GM12878 (cell line): ENCODE measurements around the gene IRS1. TPM values are rescaled to one million over a fixed set of nuclear protein-coding genes. Genes with fewer than 3 reads are reported as not detected.

Source experiments
- ATAC-seq: fragments of 200-7000 bp; cut with Tn5 transposase; 3 replicates; pipeline ENCODE4 v1.9.1; 2020; ENCODE audit warnings: mild to moderate bottlenecking, moderate library complexity
- BruUV-seq: library from RNA; stranded (reverse); fragments of 400-500 nt; replicated peaks from 2 replicates; lab custom pipeline; 2021; lab: Mats Ljungman, UMichigan
- CTCF ChIA-PET: fragments of 300-600 bp; sonication (Branson Sonifier 250); formaldehyde crosslinking; extraction: SDS; loops from one replicate; lab custom pipeline; 2021; ENCODE audit warnings: inconsistent platforms; lab: Yijun Ruan, JAX
- POLR2A ChIA-PET: fragments of 350-600 bp; formaldehyde crosslinking; extraction: SDS; loops from one replicate; lab custom pipeline; 2021; ENCODE audit warnings: inconsistent platforms; lab: Charles Lee
- RAD21 ChIA-PET: fragments of 300-600 bp; sonication (Branson Sonifier 250); formaldehyde crosslinking; loops from one replicate; lab custom pipeline; 2023; ENCODE audit warnings: antibody characterized with exemption; ENCODE audit not compliant: unreplicated experiment; lab: Charles Lee
- SMC1A ChIA-PET: fragments of 300-600 bp; sonication (Branson Sonifier 250); formaldehyde crosslinking; loops from one replicate; lab custom pipeline; 2023; ENCODE audit not compliant: unreplicated experiment, uncharacterized antibody; lab: Charles Lee
- DNase-seq: peaks from one replicate; pipeline ENCODE4 v3.0.0-alpha.2; 2011; ENCODE audit warnings: low read depth, low spot score
- FAIRE-seq: peaks from 3 replicates; lab custom pipeline; 2011; peaks lifted over from hg19 to GRCh38; lab: Jason Lieb, UNC
- H2AFZ ChIP-seq: 2 replicates; pipeline ENCODE4 v1.6.0; 2011; ENCODE audit warnings: low read depth, low read length, control low read depth; ENCODE audit not compliant: control insufficient read depth
- H3K27ac ChIP-seq: 2 replicates; pipeline ENCODE4 v1.5.1; 2011; ENCODE audit warnings: control low read depth; ENCODE audit not compliant: control insufficient read depth, insufficient read depth
- H3K27me3 ChIP-seq, 2 experiments: replicated peaks in 1 of 2; 2 replicates each; pipeline versions ENCODE4 v1.6.0 to v1.6.1; 2011; ENCODE audit warnings: low read length in 1 of 2; ENCODE audit not compliant: control insufficient read depth in 2 of 2, insufficient read depth in 2 of 2
- H3K36me3 ChIP-seq, 2 experiments: 2 replicates each; pipeline ENCODE4 v1.5.1; 2011; ENCODE audit warnings: low read length in 1 of 2; ENCODE audit not compliant: control insufficient read depth in 2 of 2, insufficient read depth in 2 of 2
- H3K4me1 ChIP-seq: 2 replicates; pipeline ENCODE4 v1.6.1; 2011; ENCODE audit warnings: mild to moderate bottlenecking, low read length, moderate library complexity, mixed read lengths; ENCODE audit not compliant: control insufficient read depth, insufficient read depth
- H3K4me2 ChIP-seq: 2 replicates; pipeline ENCODE4 v1.6.0; 2011; ENCODE audit warnings: control low read depth; ENCODE audit not compliant: control insufficient read depth, insufficient read depth
- H3K4me3 ChIP-seq: fragments of 200-600 bp; sonication (generic); 2 replicates; pipeline ENCODE4 v1.5.1; 2016
- H3K79me2 ChIP-seq: 2 replicates; pipeline ENCODE4 v1.6.0; 2011; ENCODE audit warnings: low read length; ENCODE audit not compliant: control insufficient read depth, insufficient read depth
- H3K9ac ChIP-seq: 2 replicates; pipeline ENCODE4 v1.8.0; 2011; ENCODE audit warnings: low read length, control low read depth, mixed read lengths; ENCODE audit not compliant: control insufficient read depth, insufficient read depth
- H3K9me3 ChIP-seq: replicated peaks from 3 replicates; pipeline ENCODE4 v1.5.1; 2011; ENCODE audit warnings: mild to moderate bottlenecking, low read length; ENCODE audit not compliant: control insufficient read depth, insufficient read depth
- H4K20me1 ChIP-seq: 2 replicates; pipeline ENCODE4 v1.6.0; 2011; ENCODE audit not compliant: control insufficient read depth, insufficient read depth
- ASH2L ChIP-seq: fragments of 300-600, 200-600 bp; sonication (generic); IDR thresholded peaks from 2 replicates; pipeline ENCODE4 v1.6.1; 2017; ENCODE audit warnings: low read depth, mild to moderate bottlenecking, borderline replicate concordance
- ATF3 ChIP-seq: IDR thresholded peaks from 2 replicates; pipeline ENCODE4 v1.6.1; 2011; ENCODE audit warnings: low read depth, mild to moderate bottlenecking, low read length, moderate library complexity, borderline replicate concordance; ENCODE audit errors: extremely low read depth
- BACH1 ChIP-seq: fragments of 450-650 bp; IDR thresholded peaks from 2 replicates; pipeline ENCODE4 v1.6.1; 2017; ENCODE audit warnings: mild to moderate bottlenecking, borderline replicate concordance
- BHLHE40 ChIP-seq, 2 experiments: fragments of 450-650 bp in 1 of 2; IDR thresholded peaks; 2 replicates each; pipeline ENCODE4 v1.6.1; 2011 to 2017; ENCODE audit warnings: low read depth in 2 of 2, borderline replicate concordance in 1 of 2, improper control_type of control experiment in 1 of 2, low read length in 1 of 2, mild to moderate bottlenecking in 1 of 2
- ETV6 ChIP-seq, 2 experiments: fragments of 450-650 bp in 1 of 2; IDR thresholded peaks in 1 of 2; conservative IDR thresholded peaks in 1 of 2; 2 replicates each; pipeline ENCODE4 v1.6.1; 2014; ENCODE audit warnings: antibody characterized with exemption in 1 of 2, borderline replicate concordance in 1 of 2, low read depth in 1 of 2, mild to moderate bottlenecking in 1 of 2, moderate library complexity in 1 of 2
- FOS ChIP-seq: IDR thresholded peaks from 3 replicates; pipeline ENCODE4 v1.6.1; 2011; ENCODE audit warnings: borderline replicate concordance; ENCODE audit not compliant: insufficient read length; ENCODE audit errors: extremely low read depth
- SMAD1 ChIP-seq: fragments of 450-650 bp; IDR thresholded peaks from 2 replicates; pipeline ENCODE4 v1.6.1; 2018; ENCODE audit warnings: mild to moderate bottlenecking, low read depth; ENCODE audit not compliant: partially characterized antibody
- SPI1 ChIP-seq: IDR thresholded peaks from 2 replicates; pipeline ENCODE4 v1.6.1; 2011; ENCODE audit warnings: low read depth, mild to moderate bottlenecking, low read length, moderate library complexity, borderline replicate concordance; ENCODE audit not compliant: insufficient read depth
- SUZ12 ChIP-seq: fragments of 200-600 bp; sonication (generic); IDR thresholded peaks from one replicate; pipeline ENCODE4 v1.6.1; 2018; ENCODE audit warnings: antibody characterized with exemption, mild to moderate bottlenecking; ENCODE audit not compliant: unreplicated experiment
- YBX1 ChIP-seq: fragments of 450-650 bp; IDR thresholded peaks from 2 replicates; pipeline ENCODE4 v1.6.1; 2016; ENCODE audit warnings: antibody characterized with exemption
- ZZZ3 ChIP-seq: IDR thresholded peaks from 2 replicates; pipeline ENCODE4 v1.6.1; 2011; ENCODE audit warnings: low read depth; ENCODE audit not compliant: control insufficient read depth, insufficient read length
- WGBS: methylation state at CpG from one replicate; pipeline ENCODE4 v1.1.6; 2016; ENCODE audit warnings: low lambda C conversion rate; ENCODE audit not compliant: insufficient replicate concordance, insufficient coverage; ENCODE audit errors: missing lambda C conversion rate; 5-methylcytosine and 5-hydroxymethylcytosine counted together
- in situ Hi-C: fragments of 300-500 bp; cut with MboI; formaldehyde crosslinking; loops from 9 replicates; pipeline ENCODE4 v1.14.3; 2018; ENCODE audit warnings: mixed read lengths
- intact Hi-C: fragments of 100-400 bp; cut with micrococcal nuclease; formaldehyde crosslinking; loops from one replicate; pipeline ENCODE4 v1.14.2; 2022; ENCODE audit not compliant: unreplicated experiment
- polyA plus RNA-seq, 11 experiments: library from polyadenylated mRNA; depleted of rRNA in 4 of 11; unstranded in 6 of 11; stranded (reverse) in 5 of 11; fragments of >200 nt; fragmentation: Nextera tagmentation in 4 of 11; fragmentation: Illumina TruSeq in 1 of 11; extraction: Ambion mirVana in 4 of 11; extraction: Trizol in 1 of 11; gene quantifications; 1 replicate in 1 of 11; 2 replicates in 10 of 11; pipeline versions ENCODE4 v1.2.1 to v1.2.3, GENCODE V29; 2011 to 2016; ENCODE audit warnings: inconsistent platforms in 2 of 11, missing spikeins in 2 of 11, low read depth in 1 of 11
- total RNA-seq, 4 experiments: library from RNA; depleted of rRNA in 3 of 4; stranded (reverse); fragments of >200 nt in 3 of 4; fragmentation: Illumina TruSeq in 1 of 4; extraction: Trizol in 1 of 4; gene quantifications; 2 replicates each; pipeline versions ENCODE4 v1.2.1 to v1.2.3, GENCODE V29; 2013 to 2021
- TF ChIP-seq, protein P1 (sequence below): fragments of 450-650 bp; conservative IDR thresholded peaks from 2 replicates; pipeline ENCODE4 v1.6.1; 2017; ENCODE audit warnings: mild to moderate bottlenecking, moderate library complexity

The IRS1 gene
- total and polyA plus RNA-seq, 10 of the 15 experiments (the other 5 are each of a cell fraction or from before 2014, with no cell fraction given), result 0.03 to 1.7 (median 0.34) TPM

DNA sequence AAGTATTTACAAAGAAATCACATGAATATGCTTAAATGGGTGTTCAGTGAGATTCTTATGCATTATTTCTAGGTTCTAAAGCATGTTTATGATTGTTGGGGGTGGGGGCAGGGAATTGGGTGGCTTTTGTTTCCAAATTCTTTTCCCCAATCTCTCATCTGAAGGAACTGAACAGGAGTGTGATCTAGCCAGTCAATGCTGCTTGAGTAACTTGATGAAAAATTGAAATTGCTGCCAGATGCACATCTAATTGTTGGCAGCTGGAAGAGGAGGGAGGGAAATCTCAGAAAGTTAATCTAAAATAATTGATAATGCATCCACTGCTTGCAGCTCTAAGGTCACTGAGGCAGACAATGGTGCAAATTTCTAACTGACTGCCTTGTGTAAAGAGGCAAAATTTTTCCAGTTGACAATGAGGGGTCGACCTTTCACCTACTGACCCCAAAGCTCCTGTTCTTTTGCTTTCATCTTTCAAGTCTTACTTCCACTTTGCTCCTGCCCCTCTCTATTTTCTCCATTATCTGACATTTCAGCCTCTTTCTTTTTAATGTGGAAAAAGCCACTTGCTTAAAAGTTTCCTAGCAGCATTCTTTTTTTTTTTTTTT is 53.3 kb downstream of the IRS1 start (continued):
- TF ChIP-seq ZZZ3, result no peak
- TF ChIP-seq, all 136 proteins: peak for 0

DNA sequence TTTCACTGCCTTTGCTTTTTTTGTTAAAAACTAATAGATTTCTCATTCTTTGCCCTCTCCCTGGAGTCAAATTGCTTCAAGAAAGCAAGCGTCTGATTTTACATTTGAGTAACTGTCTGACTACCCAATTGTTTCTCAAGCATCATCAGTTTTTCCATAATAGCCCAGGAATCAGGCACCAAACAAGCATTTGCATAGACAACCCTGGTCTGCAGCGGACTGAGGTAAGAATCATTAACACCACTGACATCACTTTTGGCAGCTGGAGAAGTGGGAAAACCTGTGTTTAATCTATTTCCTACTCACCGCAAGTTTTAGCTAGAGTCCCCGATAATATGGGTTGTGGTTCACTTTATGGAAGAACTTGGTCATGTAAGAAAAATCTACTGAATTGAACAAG is 55.7 kb downstream of the IRS1 start:
- no peak overlapping the region for H3K4me2 ChIP-seq
- TF ChIP-seq BACH1 (no peak), FOS (no peak), ASH2L (no peak), BHLHE40 (IDR thresholded peaks at IDR 0.05; ENCODE audit: borderline replicate concordance in 1 of 2, low read depth in 2 of 2, low read length in 1 of 2) (no peak), SUZ12 (no peak), ETV6 (conservative IDR thresholded peaks at IDR 0.05 in 1 of 2, IDR thresholded peaks at IDR 0.05 in 1 of 2; ENCODE audit: borderline replicate concordance in 1 of 2, low read depth in 1 of 2) (no peak), SMAD1 (no peak), SPI1 (no peak), YBX1 (no peak), ATF3 (no peak)
- TF ChIP-seq, protein P1, sequence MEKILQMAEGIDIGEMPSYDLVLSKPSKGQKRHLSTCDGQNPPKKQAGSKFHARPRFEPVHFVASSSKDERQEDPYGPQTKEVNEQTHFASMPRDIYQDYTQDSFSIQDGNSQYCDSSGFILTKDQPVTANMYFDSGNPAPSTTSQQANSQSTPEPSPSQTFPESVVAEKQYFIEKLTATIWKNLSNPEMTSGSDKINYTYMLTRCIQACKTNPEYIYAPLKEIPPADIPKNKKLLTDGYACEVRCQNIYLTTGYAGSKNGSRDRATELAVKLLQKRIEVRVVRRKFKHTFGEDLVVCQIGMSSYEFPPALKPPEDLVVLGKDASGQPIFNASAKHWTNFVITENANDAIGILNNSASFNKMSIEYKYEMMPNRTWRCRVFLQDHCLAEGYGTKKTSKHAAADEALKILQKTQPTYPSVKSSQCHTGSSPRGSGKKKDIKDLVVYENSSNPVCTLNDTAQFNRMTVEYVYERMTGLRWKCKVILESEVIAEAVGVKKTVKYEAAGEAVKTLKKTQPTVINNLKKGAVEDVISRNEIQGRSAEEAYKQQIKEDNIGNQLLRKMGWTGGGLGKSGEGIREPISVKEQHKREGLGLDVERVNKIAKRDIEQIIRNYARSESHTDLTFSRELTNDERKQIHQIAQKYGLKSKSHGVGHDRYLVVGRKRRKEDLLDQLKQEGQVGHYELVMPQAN, result no peak
- TF ChIP-seq, all 136 proteins: peak for 0
- DNase-seq (no peak), ATAC-seq (no peak), FAIRE-seq (no peak)
- SMC1A ChIA-PET, result no interaction called here
- Histone ChIP-seq H3K9me3 (no peaks in the 10 kb centered on the region), H4K20me1 (no peaks in the 10 kb centered on the region), H3K4me1 (no peaks in the 10 kb centered on the region), H3K27ac (no peak overlapping the region), H3K9ac (no peak overlapping the region), H3K27me3 (no peaks in the 10 kb centered on the region; a peak in 1 of 4 replicates), H2AFZ (no peak overlapping the region), H3K36me3 (no peaks in the 10 kb centered on the region), H3K79me2 (no peaks in the 10 kb centered on the region), H3K4me3 (no peak overlapping the region)
- POLR2A ChIA-PET, result no interaction called here
- RAD21 ChIA-PET, result no interaction called here
- intact Hi-C loops (no loop called here), in situ Hi-C loops (no loop called here)
- CTCF ChIA-PET, result interaction anchor here (1.0 kb wide), 1 partner anchor 855 kb away, joined by 3 read pairs; no protein-coding TSS in a partner anchor
- no TSS peak for BruUV-seq
- 45% methylated on average over 4 of the region's 4 CpGs for WGBS
